Smooth muscle cell (in vitro differentiated cells): Measurements from ENCODE around the gene CX3CR1. TPM values are rescaled to one million over a fixed set of nuclear protein-coding genes. Genes with fewer than 3 reads are reported as not detected.

Experiments
- DNase-seq: peaks from one replicate; lab custom pipeline; 2025; ENCODE audit not compliant: unreplicated experiment; lab: John Stamatoyannopoulos, UW
- H2AFZ ChIP-seq: fragments of 200-600 bp; sonication (generic); 2 replicates; pipeline ENCODE4 v1.6.0; 2016; ENCODE audit warnings: antibody characterized with exemption, low read depth, mild to moderate bottlenecking
- H3F3A ChIP-seq: fragments of 200-600 bp; sonication (generic); 2 replicates; pipeline ENCODE4 v1.6.0; 2017; ENCODE audit warnings: antibody characterized with exemption, low read depth
- H3K27ac ChIP-seq: fragments of 200-600 bp; sonication (generic); 2 replicates; pipeline ENCODE4 v1.5.1; 2016; ENCODE audit warnings: low read depth, mild to moderate bottlenecking
- H3K27me3 ChIP-seq: fragments of 200-600 bp; sonication (generic); 2 replicates; pipeline ENCODE4 v1.6.1; 2016; ENCODE audit warnings: low read depth, mild to moderate bottlenecking
- H3K36me3 ChIP-seq: fragments of 200-600 bp; sonication (generic); 2 replicates; pipeline ENCODE4 v1.5.1; 2016; ENCODE audit warnings: low read depth
- H3K4me1 ChIP-seq: fragments of 200-600 bp; sonication (generic); 2 replicates; pipeline ENCODE4 v1.5.1; 2016; ENCODE audit warnings: low read depth
- H3K4me2 ChIP-seq: fragments of 200-600 bp; sonication (generic); 2 replicates; pipeline ENCODE4 v1.6.0; 2016; ENCODE audit warnings: mild to moderate bottlenecking
- H3K4me3 ChIP-seq: fragments of 200-600 bp; sonication (generic); 2 replicates; pipeline ENCODE4 v1.5.1; 2016; ENCODE audit warnings: mild to moderate bottlenecking
- H3K79me2 ChIP-seq: fragments of 200-600 bp; sonication (generic); 2 replicates; pipeline ENCODE4 v1.6.0; 2016; ENCODE audit warnings: low read depth, mild to moderate bottlenecking
- H3K9ac ChIP-seq: fragments of 200-600 bp; sonication (generic); 2 replicates; pipeline ENCODE4 v1.6.0; 2016; ENCODE audit warnings: low read depth
- H3K9me3 ChIP-seq: fragments of 200-600 bp; sonication (generic); replicated peaks from 2 replicates; pipeline ENCODE4 v1.5.1; 2016; ENCODE audit warnings: low read depth
- H4K20me1 ChIP-seq: fragments of 200-600 bp; sonication (generic); 2 replicates; pipeline ENCODE4 v1.6.0; 2016; ENCODE audit warnings: low read depth
- CTCF ChIP-seq: fragments of 200-600 bp; sonication (generic); IDR thresholded peaks from 2 replicates; pipeline ENCODE4 v1.5.1; 2017; ENCODE audit warnings: borderline replicate concordance, mild to moderate bottlenecking, antibody characterized with exemption; ENCODE audit not compliant: insufficient read depth, poor library complexity, severe bottlenecking
- WGBS: methylation state at CpG from one replicate; pipeline ENCODE4 v1.1.7; 2016; ENCODE audit warnings: low lambda C conversion rate; 5-methylcytosine and 5-hydroxymethylcytosine counted together
- polyA plus RNA-seq: library from polyadenylated mRNA; unstranded; fragments of >200 nt; fragmentation: Nextera tagmentation; extraction: Ambion mirVana; gene quantifications from 2 replicates; pipeline ENCODE4 v1.2.1, GENCODE V29; 2016
- total RNA-seq: library from RNA; depleted of rRNA; stranded (reverse); fragments of >200 nt; gene quantifications from 2 replicates; pipeline ENCODE4 v1.2.3, GENCODE V29; 2014

The CX3CR1 gene
- total and polyA plus RNA-seq, 2 experiments from 2014 or later, result not detected

GRCh38 chr3:39275963-39276593 is 3.8 kb downstream of the CX3CR1 start:
- Histone ChIP-seq H3K36me3 (no peaks in the 10 kb centered on the region), H3K9me3 (no peaks in the 10 kb centered on the region), H4K20me1 (no peaks in the 10 kb centered on the region), H3K4me2 (no peak overlapping the region), H3K27me3 (no peaks in the 10 kb centered on the region), H3K4me3 (no peak overlapping the region), H3K9ac (no peak overlapping the region), H3K4me1 (no peaks in the 10 kb centered on the region), H2AFZ (no peak overlapping the region), H3K27ac (no peak overlapping the region), H3F3A (no peaks in the 10 kb centered on the region), H3K79me2 (no peaks in the 10 kb centered on the region)
- no peak for DNase-seq
- 87% methylated on average over 3 of the region's 3 CpGs for WGBS
- TF ChIP-seq CTCF, result no peak

GRCh38 chr3:39275052-39275451 is 4.8 kb downstream of the CX3CR1 start:
- Histone ChIP-seq H3K27me3 (no peaks in the 10 kb centered on the region), H2AFZ (no peak overlapping the region), H3K4me3 (no peak overlapping the region), H3K27ac (no peak overlapping the region), H3K79me2 (no peaks in the 10 kb centered on the region), H3K9ac (no peak overlapping the region), H3K36me3 (no peaks in the 10 kb centered on the region), H3K9me3 (no peaks in the 10 kb centered on the region), H3K4me2 (no peak overlapping the region), H4K20me1 (no peaks in the 10 kb centered on the region), H3K4me1 (no peaks in the 10 kb centered on the region), H3F3A (no peaks in the 10 kb centered on the region)
- DNase-seq, result no peak
- TF ChIP-seq CTCF, result no peak
- WGBS, result 65% methylated on average over 3 of the region's 3 CpGs

- no peaks in the 10 kb centered on the region for H3K27me3 ChIP-seq
- 64% methylated on average over 3 of the region's 3 CpGs for WGBS
- H3K36me3 ChIP-seq, result no peaks in the 10 kb centered on the region
Measured at GRCh38 chr3:39273119-39273518, 6.7 kb downstream of the CX3CR1 start.

More at GRCh38 chr3:39273119-39273518, 6.7 kb downstream of the CX3CR1 start:
- H3F3A ChIP-seq, result no peaks in the 10 kb centered on the region
- H2AFZ ChIP-seq, result no peak overlapping the region
- H3K9me3 ChIP-seq, result no peaks in the 10 kb centered on the region
- H3K9ac ChIP-seq, result no peak overlapping the region
- no peak for TF ChIP-seq CTCF
- H3K79me2 ChIP-seq, result no peaks in the 10 kb centered on the region
- no peak overlapping the region for H3K27ac ChIP-seq
- no peaks in the 10 kb centered on the region for H3K4me1 ChIP-seq
- no peak for DNase-seq
- H3K4me2 ChIP-seq, result no peak overlapping the region
- no peaks in the 10 kb centered on the region for H4K20me1 ChIP-seq
- no peak overlapping the region for H3K4me3 ChIP-seq
